BLaER1 treated with 17β-estradiol and CSF1 and Interleukin-3, amounts not matched to agents 10 nM and 100 nM (cell line): Measurements from ENCODE around the gene MINPP1.
A peak's percentile ranks its signal among the peaks of the same experiment; 100 is the strongest.

Experiments
- H3K27ac ChIP-seq, 11 experiments: shearing (Covaris generic); formaldehyde crosslinking; 2 replicates each; pipeline ENCODE4 v1.8.1; 2022
- H3K27me3 ChIP-seq, 11 experiments: shearing (Covaris generic); formaldehyde crosslinking; 2 replicates each; pipeline ENCODE4 v1.8.1; 2022
- H3K36me3 ChIP-seq, 11 experiments: shearing (Covaris generic); formaldehyde crosslinking; 2 replicates each; pipeline ENCODE4 v1.8.1; 2022
- H3K4me1 ChIP-seq, 10 experiments: shearing (Covaris generic); formaldehyde crosslinking; 2 replicates each; pipeline ENCODE4 v1.8.1; 2022
- H3K4me2 ChIP-seq, 11 experiments: shearing (Covaris generic); formaldehyde crosslinking; 2 replicates each; pipeline ENCODE4 v1.8.1; 2022
- H3K4me3 ChIP-seq, 10 experiments: shearing (Covaris generic); formaldehyde crosslinking; 2 replicates each; pipeline ENCODE4 v1.8.1; 2022
- H3K9ac ChIP-seq, 11 experiments: shearing (Covaris generic); formaldehyde crosslinking; 2 replicates each; pipeline ENCODE4 v1.8.1; 2022
- H3K9me3 ChIP-seq, 11 experiments: shearing (Covaris generic); formaldehyde crosslinking; replicated peaks in 1 of 11; 2 replicates each; pipeline ENCODE4 v1.8.1; 2022
- H4K20me1 ChIP-seq, 11 experiments: shearing (Covaris generic); formaldehyde crosslinking; 2 replicates each; pipeline ENCODE4 v1.8.1; 2022
- Cebpa-rat ChIP-seq, 11 experiments: shearing (Covaris generic); IDR thresholded peaks; 2 replicates each; pipeline ENCODE4 v1.8.1; 2022

MINPP1 gene

DNA sequence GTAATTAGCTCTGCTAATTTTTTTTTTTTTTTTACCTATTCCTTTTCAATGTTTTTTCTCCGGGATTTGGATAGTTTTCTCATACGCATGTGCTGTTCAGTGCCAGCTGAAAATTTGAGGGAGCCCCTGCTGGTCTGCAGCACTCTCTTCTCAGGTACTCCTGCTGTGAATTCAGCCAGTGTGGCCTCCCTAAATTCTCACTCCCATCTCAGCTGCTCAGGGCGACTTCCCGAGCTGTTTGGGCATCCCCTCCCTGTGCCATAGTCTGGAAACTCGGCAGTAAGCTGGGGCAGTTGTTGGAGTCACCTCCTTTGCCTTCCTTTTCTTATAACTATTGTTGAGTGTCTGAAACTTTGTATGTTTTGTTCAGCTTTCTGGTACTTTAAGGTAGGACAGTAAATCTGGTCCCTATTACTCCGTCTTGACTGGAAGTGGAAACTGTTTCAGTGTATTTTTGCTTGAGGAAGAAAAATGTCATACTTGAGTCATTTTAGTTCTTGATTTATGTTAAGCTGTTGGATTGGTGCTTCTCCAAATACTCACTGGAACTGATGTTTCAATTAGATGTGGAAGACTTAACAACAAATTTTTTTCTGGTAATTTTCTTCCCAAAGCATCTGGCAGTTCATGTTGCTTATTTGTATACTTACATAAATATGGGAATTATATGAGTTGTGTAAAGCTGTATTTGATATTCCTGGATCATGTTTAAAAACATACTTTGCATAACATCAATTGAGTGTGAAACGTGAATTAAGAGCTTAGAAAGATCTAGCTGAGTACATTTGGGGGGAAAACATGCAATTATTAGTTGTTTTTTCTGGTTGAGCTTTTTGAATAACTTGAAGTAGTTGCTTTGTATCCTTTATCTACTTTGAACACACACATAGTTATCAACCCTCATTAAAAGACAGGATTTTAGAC lies 33.7 kb downstream of the MINPP1 start:
- 0 out of 20 replicates have a peak, but pooled peaks cover 0 to 6% (median 0%) of the 10 kb centered on the region in 10 experiments for H3K4me1 ChIP-seq
- H3K9me3 ChIP-seq, result peaks cover 16 to 22% (median 19%) of the 10 kb centered on the region in 11 experiments
- no peak overlapping the region for H3K9ac ChIP-seq
- no peak overlapping the region for H3K4me2 ChIP-seq
- H3K27ac ChIP-seq, result no peak overlapping the region
- H3K4me3 ChIP-seq, result no peak overlapping the region
- H3K36me3 ChIP-seq, result peaks cover 20 to 50% (median 28%) of the 10 kb centered on the region in 11 experiments
- no peaks in the 10 kb centered on the region for H3K27me3 ChIP-seq
- no peak for TF ChIP-seq Cebpa-rat (IDR thresholded peaks at IDR 0.05)
- no peaks in the 10 kb centered on the region; a peak in 1 of 22 replicates for H4K20me1 ChIP-seq

GRCh38 chr10:87541114-87541513 lies 36.4 kb downstream of the MINPP1 start:
- peaks cover 21 to 30% (median 24%) of the 10 kb centered on the region in 11 experiments for H3K9me3 ChIP-seq
- no peak overlapping the region for H3K4me3 ChIP-seq
- no peak overlapping the region for H3K27ac ChIP-seq
- H3K4me2 ChIP-seq, result no peak overlapping the region
- peaks cover 0 to 20% (median 5%) of the 10 kb centered on the region in 10 experiments; a peak in 11 of 20 replicates for H3K4me1 ChIP-seq
- peaks cover 28 to 49% (median 34%) of the 10 kb centered on the region in 11 experiments for H3K36me3 ChIP-seq
- TF ChIP-seq Cebpa-rat (IDR thresholded peaks at IDR 0.05), result no peak
- no peak overlapping the region for H3K9ac ChIP-seq
- H3K27me3 ChIP-seq, result no peaks in the 10 kb centered on the region
- H4K20me1 ChIP-seq, result no peaks in the 10 kb centered on the region

DNA sequence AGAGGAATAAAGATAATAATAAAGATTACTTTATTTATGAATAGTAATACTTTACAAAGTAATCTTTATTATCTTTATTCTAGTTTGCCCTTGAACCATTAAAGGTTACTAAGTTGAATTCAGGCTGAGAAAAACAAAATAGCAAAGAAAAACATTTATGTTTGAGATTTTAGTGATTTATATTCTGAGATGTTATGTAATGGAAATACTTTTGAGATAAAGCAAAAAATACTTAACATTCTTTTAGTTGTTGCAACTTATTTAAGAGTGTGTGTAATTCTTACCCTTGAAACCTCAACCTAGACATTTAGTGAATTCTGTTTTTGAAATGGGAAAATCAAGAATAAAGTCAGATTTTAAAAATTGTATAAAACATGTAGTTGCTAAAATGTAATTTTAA lies 40.0 kb downstream of the MINPP1 start:
- Histone ChIP-seq H3K4me2 (no peak overlapping the region), H3K27ac (no peak overlapping the region), H3K4me1 (peaks cover 0 to 40% (median 10%) of the 10 kb centered on the region in 10 experiments; a peak in 11 of 20 replicates), H3K27me3 (no peaks in the 10 kb centered on the region), H3K9ac (no peak overlapping the region), H4K20me1 (no peaks in the 10 kb centered on the region), H3K9me3 (peaks cover 21 to 30% (median 24%) of the 10 kb centered on the region in 11 experiments), H3K4me3 (no peak overlapping the region), H3K36me3 (peaks cover 28 to 55% (median 40%) of the 10 kb centered on the region in 11 experiments)
- no peak for TF ChIP-seq Cebpa-rat (IDR thresholded peaks at IDR 0.05)

DNA sequence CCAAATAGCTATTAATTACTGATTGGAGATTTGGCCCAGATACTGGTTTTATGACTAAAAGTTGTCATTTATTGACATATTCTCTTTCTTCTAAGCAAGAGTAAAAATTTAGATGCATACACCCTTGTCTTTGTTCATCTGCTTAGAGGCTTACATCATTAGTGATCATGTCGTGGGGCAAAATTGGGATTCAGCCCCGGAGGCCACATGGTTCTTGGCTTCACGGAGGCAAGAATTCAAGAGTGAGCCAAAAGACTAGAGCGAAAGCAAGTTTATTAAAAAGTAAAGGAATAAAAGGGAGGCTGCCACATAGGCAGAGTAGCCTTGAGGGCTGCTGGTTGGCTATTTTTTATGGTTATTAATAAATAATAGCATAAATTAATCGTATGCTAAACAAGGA lies 41.1 kb downstream of the MINPP1 start:
- H3K4me1 ChIP-seq, result peaks cover 0 to 34% (median 10%) of the 10 kb centered on the region in 10 experiments; a peak in 11 of 20 replicates
- H3K9ac ChIP-seq, result peak overlapping the region in 1 of 11 experiments; percentile 9; a peak in 1 of 22 replicates

DNA sequence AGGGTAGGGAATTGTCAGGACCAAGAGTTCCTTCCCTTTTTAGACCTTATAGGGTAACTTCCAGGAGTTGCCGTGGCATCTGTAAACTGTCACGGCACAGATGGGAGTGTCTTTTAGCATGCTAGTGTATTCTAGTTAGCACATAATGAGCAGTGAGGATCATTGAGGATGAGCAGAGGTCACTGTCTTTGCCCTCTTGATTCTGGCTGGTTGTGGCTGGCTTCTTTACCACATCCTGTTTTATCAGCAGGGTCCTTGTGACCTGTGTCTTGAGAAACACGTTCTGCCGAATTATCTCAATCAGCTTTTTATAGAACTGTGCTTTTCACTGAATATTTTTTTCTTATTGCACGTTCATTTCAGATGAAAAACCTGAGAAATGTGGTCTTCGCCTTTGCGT lies 41.5 kb downstream of the MINPP1 start:
- peaks cover 0 to 34% (median 10%) of the 10 kb centered on the region in 10 experiments; a peak in 11 of 20 replicates for H3K4me1 ChIP-seq
- H3K27ac ChIP-seq, result peak overlapping the region in 6 of 11 experiments; percentile 26 to 73 (median 50); a peak in 10 of 22 replicates
- no peaks in the 10 kb centered on the region for H3K27me3 ChIP-seq
- H4K20me1 ChIP-seq, result no peaks in the 10 kb centered on the region; a peak in 1 of 22 replicates
- H3K36me3 ChIP-seq, result peaks cover 28 to 41% (median 38%) of the 10 kb centered on the region in 11 experiments
- H3K4me2 ChIP-seq, result peak overlapping the region in 7 of 11 experiments; percentile 5 to 77 (median 60); a peak in 12 of 22 replicates
- no peak for TF ChIP-seq Cebpa-rat (IDR thresholded peaks at IDR 0.05)
- H3K4me3 ChIP-seq, result no peak overlapping the region
- H3K9me3 ChIP-seq, result peaks cover 21 to 30% (median 24%) of the 10 kb centered on the region in 11 experiments
- H3K9ac ChIP-seq, result peak overlapping the region in 1 of 11 experiments; percentile 22; a peak in 1 of 22 replicates

More for the DNA sequence above, 41.1 kb downstream of the MINPP1 start:
- Histone ChIP-seq H3K27me3 (no peaks in the 10 kb centered on the region), H3K9me3 (peaks cover 21 to 30% (median 24%) of the 10 kb centered on the region in 11 experiments), H3K36me3 (peaks cover 28 to 44% (median 39%) of the 10 kb centered on the region in 11 experiments), H3K4me3 (no peak overlapping the region), H3K27ac (peak overlapping the region in 5 of 11 experiments; percentile 9 to 73 (median 47); a peak in 7 of 22 replicates), H3K4me2 (peak overlapping the region in 7 of 11 experiments; percentile 5 to 77 (median 60); a peak in 10 of 22 replicates), H4K20me1 (no peaks in the 10 kb centered on the region; a peak in 1 of 22 replicates)
- no peak for TF ChIP-seq Cebpa-rat (IDR thresholded peaks at IDR 0.05)

GRCh38 chr10:87546971-87547413 lies 42.3 kb downstream of the MINPP1 start:
- TF ChIP-seq Cebpa-rat (IDR thresholded peaks at IDR 0.05), result no peak
- Histone ChIP-seq H3K9me3 (peaks cover 14 to 25% (median 19%) of the 10 kb centered on the region in 11 experiments), H3K27me3 (no peaks in the 10 kb centered on the region), H3K4me3 (no peak overlapping the region), H3K27ac (peak overlapping the region in 4 of 11 experiments; percentile 36 to 73 (median 62); a peak in 8 of 22 replicates), H3K36me3 (peaks cover 23 to 37% (median 34%) of the 10 kb centered on the region in 11 experiments), H4K20me1 (no peaks in the 10 kb centered on the region; a peak in 1 of 22 replicates), H3K4me2 (peak overlapping the region in 4 of 11 experiments; percentile 60 to 77 (median 72); a peak in 7 of 22 replicates), H3K9ac (no peak overlapping the region), H3K4me1 (peaks cover 0 to 34% (median 10%) of the 10 kb centered on the region in 10 experiments; a peak in 11 of 20 replicates)

- H3K4me1 ChIP-seq, result peaks cover 0 to 34% (median 10%) of the 10 kb centered on the region in 10 experiments; a peak in 11 of 20 replicates
- no peak for TF ChIP-seq Cebpa-rat (IDR thresholded peaks at IDR 0.05)
- H3K9me3 ChIP-seq, result peaks cover 5 to 17% (median 11%) of the 10 kb centered on the region in 11 experiments
- peak overlapping the region in 1 of 11 experiments; percentile 32; a peak in 1 of 22 replicates for H3K4me2 ChIP-seq
- no peaks in the 10 kb centered on the region for H3K27me3 ChIP-seq
- peaks cover 21 to 37% (median 34%) of the 10 kb centered on the region in 11 experiments for H3K36me3 ChIP-seq
- no peak overlapping the region for H3K4me3 ChIP-seq
- H3K9ac ChIP-seq, result no peak overlapping the region
- no peaks in the 10 kb centered on the region; a peak in 1 of 22 replicates for H4K20me1 ChIP-seq
- peak overlapping the region in 2 of 11 experiments; percentile 30 to 73; a peak in 2 of 22 replicates for H3K27ac ChIP-seq
These were observed 43.1 kb downstream of the MINPP1 start for GRCh38 chr10:87547734-87548311.

GRCh38 chr10:87550741-87551140 lies 46.0 kb downstream of the MINPP1 start:
- no peak overlapping the region for H3K9ac ChIP-seq

More at GRCh38 chr10:87550741-87551140, 46.0 kb downstream of the MINPP1 start:
- no peaks in the 10 kb centered on the region; a peak in 1 of 22 replicates for H4K20me1 ChIP-seq
- H3K36me3 ChIP-seq, result peaks cover 11 to 33% (median 23%) of the 10 kb centered on the region in 11 experiments; a peak in 20 of 22 replicates
- no peak overlapping the region for H3K4me2 ChIP-seq
- no peak for TF ChIP-seq Cebpa-rat (IDR thresholded peaks at IDR 0.05)
- no peak overlapping the region for H3K4me3 ChIP-seq
- H3K9me3 ChIP-seq, result 0 out of 22 replicates have a peak, but pooled peaks cover 0 to 4% (median 0%) of the 10 kb centered on the region in 11 experiments
- peaks cover 0 to 24% (median 8%) of the 10 kb centered on the region in 10 experiments; a peak in 11 of 20 replicates for H3K4me1 ChIP-seq
- H3K27ac ChIP-seq, result no peak overlapping the region
- no peaks in the 10 kb centered on the region for H3K27me3 ChIP-seq
